ENCODE results near the gene SLC26A9. TPM values are rescaled to one million over a fixed set of nuclear protein-coding genes. Genes with fewer than 3 reads are reported as not detected.

SLC26A9 gene
- total and polyA plus RNA-seq, 2 donors, result 0.09 to 0.41 TPM

DNA sequence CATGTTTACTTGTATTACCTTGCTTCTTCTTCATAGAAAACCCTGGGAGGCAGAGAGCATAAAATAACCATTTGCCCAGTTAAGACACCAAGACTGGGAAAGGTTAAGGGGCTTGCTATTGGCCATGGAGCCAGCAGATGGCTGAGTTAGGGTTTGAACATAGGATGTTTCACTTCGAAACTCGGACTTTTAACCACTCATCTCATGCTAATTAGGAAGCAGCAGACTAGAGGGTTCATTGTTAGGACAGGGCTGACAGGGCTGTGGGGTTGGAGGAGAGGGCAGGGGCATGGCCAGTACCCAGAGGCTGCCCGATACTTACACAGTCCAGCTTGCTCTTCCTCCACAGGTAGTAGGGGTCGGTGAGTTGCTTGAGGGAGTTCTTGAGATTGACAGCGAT lies 17.0 kb downstream of the SLC26A9 start:
- 93% methylated on average over 5 of the region's 5 CpGs for WGBS
- no peak overlapping the region for H3K4me3 ChIP-seq (ENCODE audit: low read length in 2 of 2)
- no peak overlapping the region for H3K27ac ChIP-seq (ENCODE audit: low read depth in 1 of 2, low read length in 1 of 2)
- no peak for DNase-seq (ENCODE audit: low read depth in 6 of 9, low spot score in 9 of 9)
- H3K27me3 ChIP-seq (ENCODE audit: control insufficient read depth in 2 of 2, insufficient read depth in 1 of 2, low read length in 1 of 2), result no peaks in the 10 kb centered on the region
- H3K36me3 ChIP-seq (ENCODE audit: control insufficient read depth in 2 of 2, insufficient read depth in 2 of 2, low read length in 1 of 2), result no peaks in the 10 kb centered on the region
- H3K9me3 ChIP-seq (ENCODE audit: control insufficient read depth in 2 of 2, insufficient read depth in 1 of 2, low read length in 1 of 2), result no peaks in the 10 kb centered on the region
- no peaks in the 10 kb centered on the region for H3K4me1 ChIP-seq (ENCODE audit: control insufficient read depth in 2 of 2, insufficient read depth in 2 of 2, low read length in 2 of 2)

DNA sequence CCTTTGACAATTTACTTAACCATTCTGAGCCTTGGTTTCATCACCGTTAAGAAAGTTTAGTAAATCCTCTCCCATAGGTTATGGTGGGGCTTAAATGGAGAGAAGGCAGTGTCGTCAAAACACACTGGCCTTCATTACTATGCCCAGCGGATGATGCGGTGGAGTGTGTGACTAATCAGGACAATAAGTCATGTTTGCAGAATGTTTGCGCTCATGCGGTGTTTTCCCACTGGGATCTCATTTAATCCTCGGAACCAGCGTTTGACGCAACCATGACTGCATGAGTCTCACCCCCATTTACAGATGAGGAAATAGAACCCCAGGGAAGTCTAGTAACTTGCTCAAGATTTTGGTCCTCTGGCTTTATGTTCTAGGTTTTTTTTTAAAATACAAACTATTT lies 17.5 kb downstream of the SLC26A9 start:
- H3K36me3 ChIP-seq (ENCODE audit: control insufficient read depth in 2 of 2, insufficient read depth in 2 of 2, low read length in 1 of 2), result no peaks in the 10 kb centered on the region
- 98% methylated on average over 9 of the region's 9 CpGs for WGBS
- no peak for DNase-seq (ENCODE audit: low read depth in 6 of 9, low spot score in 9 of 9)
- no peaks in the 10 kb centered on the region for H3K9me3 ChIP-seq (ENCODE audit: control insufficient read depth in 2 of 2, insufficient read depth in 1 of 2, low read length in 1 of 2)
- no peaks in the 10 kb centered on the region for H3K27me3 ChIP-seq (ENCODE audit: control insufficient read depth in 2 of 2, insufficient read depth in 1 of 2, low read length in 1 of 2)
- no peak overlapping the region for H3K27ac ChIP-seq (ENCODE audit: low read depth in 1 of 2, low read length in 1 of 2)
- no peaks in the 10 kb centered on the region for H3K4me1 ChIP-seq (ENCODE audit: control insufficient read depth in 2 of 2, insufficient read depth in 2 of 2, low read length in 2 of 2)
- H3K4me3 ChIP-seq (ENCODE audit: low read length in 2 of 2), result no peak overlapping the region

DNA sequence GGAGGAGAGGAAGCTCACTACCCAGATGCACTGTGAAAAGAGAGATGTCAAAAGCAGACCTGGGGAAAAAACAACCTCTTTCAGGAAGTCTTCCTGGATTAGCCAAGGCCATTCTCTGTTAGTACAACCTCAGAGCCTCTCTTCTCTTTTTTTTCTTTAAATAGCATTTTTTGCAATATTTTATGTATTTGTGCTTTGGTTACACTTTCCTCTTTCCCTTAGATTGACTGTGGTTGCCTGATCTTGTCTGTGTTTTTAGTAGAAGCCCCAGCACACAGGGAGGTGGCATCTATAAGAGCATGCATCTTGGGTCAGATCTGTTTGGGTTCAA lies 18.8 kb downstream of the SLC26A9 start:
- no peak for DNase-seq (ENCODE audit: low read depth in 6 of 9, low spot score in 9 of 9)

DNA sequence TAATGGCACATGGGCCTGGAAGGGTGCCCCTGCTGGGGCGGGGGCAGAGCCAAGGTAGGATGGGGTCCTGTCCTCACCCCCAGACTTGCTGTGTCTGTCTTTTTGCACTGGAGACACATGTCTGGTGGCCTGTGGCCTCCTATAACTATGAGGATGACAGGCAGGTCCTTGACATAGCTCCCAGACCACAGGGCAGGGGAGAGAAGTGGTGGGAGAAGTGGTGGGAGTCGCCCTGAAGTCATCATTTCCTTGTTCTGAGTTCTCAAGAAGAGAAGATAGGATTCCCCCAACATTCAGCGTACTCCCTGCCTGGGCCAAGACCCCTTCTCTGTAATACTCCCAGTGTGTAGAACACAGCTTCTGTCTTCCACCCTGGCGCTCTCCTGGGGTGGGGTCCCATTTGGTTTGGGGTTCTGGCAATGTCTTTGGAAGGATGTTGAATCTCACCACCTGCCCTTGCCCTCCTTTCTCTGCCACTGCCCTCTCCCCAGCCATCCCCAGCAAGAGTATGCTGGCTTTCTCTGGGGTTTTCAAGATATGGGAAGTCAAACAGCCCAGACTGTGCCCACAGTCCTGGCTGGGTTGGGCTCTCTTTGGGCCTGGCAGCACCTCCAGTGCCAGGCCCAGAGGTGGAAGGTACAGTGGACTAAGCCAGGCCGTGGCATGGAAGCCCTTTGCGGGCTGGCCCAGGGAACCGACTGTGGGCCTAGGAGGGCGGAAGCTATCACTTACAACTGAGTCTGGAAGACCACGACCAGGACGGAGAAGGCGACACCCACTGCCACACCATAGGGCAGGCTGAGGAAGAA lies 19.4 kb downstream of the SLC26A9 start:
- DNase-seq (ENCODE audit: low read depth in 6 of 9, low spot score in 9 of 9), result no peak
- Histone ChIP-seq H3K9me3 (ENCODE audit: control insufficient read depth in 2 of 2, insufficient read depth in 1 of 2, low read length in 1 of 2) (no peaks in the 10 kb centered on the region), H3K4me1 (ENCODE audit: control insufficient read depth in 2 of 2, insufficient read depth in 2 of 2, low read length in 2 of 2) (no peaks in the 10 kb centered on the region), H3K27ac (ENCODE audit: low read depth in 1 of 2, low read length in 1 of 2) (no peak overlapping the region), H3K4me3 (ENCODE audit: low read length in 2 of 2) (no peak overlapping the region), H3K27me3 (ENCODE audit: control insufficient read depth in 2 of 2, insufficient read depth in 1 of 2, low read length in 1 of 2) (no peaks in the 10 kb centered on the region), H3K36me3 (ENCODE audit: control insufficient read depth in 2 of 2, insufficient read depth in 2 of 2, low read length in 1 of 2) (no peaks in the 10 kb centered on the region)
- 96% methylated on average over 11 of the region's 11 CpGs for WGBS

More for the DNA sequence above, 18.8 kb downstream of the SLC26A9 start:
- Histone ChIP-seq H3K9me3 (ENCODE audit: control insufficient read depth in 2 of 2, insufficient read depth in 1 of 2, low read length in 1 of 2) (no peaks in the 10 kb centered on the region), H3K4me3 (ENCODE audit: low read length in 2 of 2) (no peak overlapping the region), H3K4me1 (ENCODE audit: control insufficient read depth in 2 of 2, insufficient read depth in 2 of 2, low read length in 2 of 2) (no peaks in the 10 kb centered on the region), H3K36me3 (ENCODE audit: control insufficient read depth in 2 of 2, insufficient read depth in 2 of 2, low read length in 1 of 2) (no peaks in the 10 kb centered on the region), H3K27me3 (ENCODE audit: control insufficient read depth in 2 of 2, insufficient read depth in 1 of 2, low read length in 1 of 2) (no peaks in the 10 kb centered on the region), H3K27ac (ENCODE audit: low read depth in 1 of 2, low read length in 1 of 2) (no peak overlapping the region)

DNA sequence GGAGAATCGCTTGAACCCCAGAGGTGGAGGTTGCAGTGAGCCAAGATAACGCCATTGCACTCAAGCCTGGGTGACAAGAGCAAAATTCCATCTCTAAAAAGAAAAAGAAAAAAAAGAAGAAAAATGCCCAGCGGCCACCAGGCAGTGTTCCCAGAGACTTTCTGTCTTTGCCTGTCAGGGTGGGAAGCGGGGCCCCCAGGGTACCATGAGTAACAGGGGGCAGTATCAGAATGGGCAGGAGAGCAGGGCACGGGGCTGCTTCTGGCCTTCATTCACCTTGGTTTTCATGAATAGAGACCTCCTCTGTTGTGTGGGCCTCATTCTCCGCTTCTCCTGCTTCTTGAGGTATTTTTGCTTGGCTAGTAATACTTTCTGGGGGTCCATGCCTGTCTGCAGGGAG lies 20.4 kb downstream of the SLC26A9 start:
- Histone ChIP-seq H3K36me3 (ENCODE audit: control insufficient read depth in 2 of 2, insufficient read depth in 2 of 2, low read length in 1 of 2) (no peaks in the 10 kb centered on the region), H3K4me1 (ENCODE audit: control insufficient read depth in 2 of 2, insufficient read depth in 2 of 2, low read length in 2 of 2) (no peaks in the 10 kb centered on the region), H3K27ac (ENCODE audit: low read depth in 1 of 2, low read length in 1 of 2) (no peak overlapping the region), H3K27me3 (ENCODE audit: control insufficient read depth in 2 of 2, insufficient read depth in 1 of 2, low read length in 1 of 2) (no peaks in the 10 kb centered on the region), H3K9me3 (ENCODE audit: control insufficient read depth in 2 of 2, insufficient read depth in 1 of 2, low read length in 1 of 2) (no peaks in the 10 kb centered on the region), H3K4me3 (ENCODE audit: low read length in 2 of 2) (no peak overlapping the region)
- 98% methylated on average over 6 of the region's 6 CpGs for WGBS
- DNase-seq (ENCODE audit: low read depth in 6 of 9, low spot score in 9 of 9), result no peak

- DNase-seq (ENCODE audit: low read depth in 6 of 9, low spot score in 9 of 9), result no peak
- no peaks in the 10 kb centered on the region for H3K9me3 ChIP-seq (ENCODE audit: control insufficient read depth in 2 of 2, insufficient read depth in 1 of 2, low read length in 1 of 2)
- WGBS, result 94% methylated on average over 6 of the region's 6 CpGs
- no peak overlapping the region for H3K4me3 ChIP-seq (ENCODE audit: low read length in 2 of 2)
- no peaks in the 10 kb centered on the region for H3K4me1 ChIP-seq (ENCODE audit: control insufficient read depth in 2 of 2, insufficient read depth in 2 of 2, low read length in 2 of 2)
- no peaks in the 10 kb centered on the region for H3K36me3 ChIP-seq (ENCODE audit: control insufficient read depth in 2 of 2, insufficient read depth in 2 of 2, low read length in 1 of 2)
- no peak overlapping the region for H3K27ac ChIP-seq (ENCODE audit: low read depth in 1 of 2, low read length in 1 of 2)
- H3K27me3 ChIP-seq (ENCODE audit: control insufficient read depth in 2 of 2, insufficient read depth in 1 of 2, low read length in 1 of 2), result no peaks in the 10 kb centered on the region
Measured at GRCh38 chr1:205922314-205922713, 20.9 kb downstream of the SLC26A9 start.

DNA sequence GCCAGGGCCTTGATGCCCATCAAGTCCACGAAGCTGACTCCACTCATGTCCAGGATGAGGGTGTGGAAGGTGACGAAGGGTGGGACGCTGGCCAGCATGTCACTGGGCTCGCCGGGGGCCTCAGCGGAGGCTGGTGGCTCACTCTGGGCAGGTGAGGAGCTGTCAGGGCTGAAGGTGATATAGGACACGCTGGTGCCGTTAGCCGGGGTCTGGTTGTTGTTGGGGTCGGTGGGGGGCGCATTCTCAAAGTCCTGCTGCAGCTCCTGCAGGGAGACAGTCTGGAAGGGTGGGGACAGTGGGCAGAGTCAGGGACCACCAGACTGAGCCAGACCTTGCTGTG lies 21.7 kb downstream of the SLC26A9 start:
- no peaks in the 10 kb centered on the region for H3K36me3 ChIP-seq (ENCODE audit: control insufficient read depth in 2 of 2, insufficient read depth in 2 of 2, low read length in 1 of 2)
- H3K27me3 ChIP-seq (ENCODE audit: control insufficient read depth in 2 of 2, insufficient read depth in 1 of 2, low read length in 1 of 2), result no peaks in the 10 kb centered on the region
- WGBS, result 99% methylated on average over 11 of the region's 11 CpGs
- H3K4me3 ChIP-seq (ENCODE audit: low read length in 2 of 2), result no peak overlapping the region
- H3K9me3 ChIP-seq (ENCODE audit: control insufficient read depth in 2 of 2, insufficient read depth in 1 of 2, low read length in 1 of 2), result no peaks in the 10 kb centered on the region
- no peak overlapping the region for H3K27ac ChIP-seq (ENCODE audit: low read depth in 1 of 2, low read length in 1 of 2)
- H3K4me1 ChIP-seq (ENCODE audit: control insufficient read depth in 2 of 2, insufficient read depth in 2 of 2, low read length in 2 of 2), result no peaks in the 10 kb centered on the region
- DNase-seq (ENCODE audit: low read depth in 6 of 9, low spot score in 9 of 9), result no peak

DNA sequence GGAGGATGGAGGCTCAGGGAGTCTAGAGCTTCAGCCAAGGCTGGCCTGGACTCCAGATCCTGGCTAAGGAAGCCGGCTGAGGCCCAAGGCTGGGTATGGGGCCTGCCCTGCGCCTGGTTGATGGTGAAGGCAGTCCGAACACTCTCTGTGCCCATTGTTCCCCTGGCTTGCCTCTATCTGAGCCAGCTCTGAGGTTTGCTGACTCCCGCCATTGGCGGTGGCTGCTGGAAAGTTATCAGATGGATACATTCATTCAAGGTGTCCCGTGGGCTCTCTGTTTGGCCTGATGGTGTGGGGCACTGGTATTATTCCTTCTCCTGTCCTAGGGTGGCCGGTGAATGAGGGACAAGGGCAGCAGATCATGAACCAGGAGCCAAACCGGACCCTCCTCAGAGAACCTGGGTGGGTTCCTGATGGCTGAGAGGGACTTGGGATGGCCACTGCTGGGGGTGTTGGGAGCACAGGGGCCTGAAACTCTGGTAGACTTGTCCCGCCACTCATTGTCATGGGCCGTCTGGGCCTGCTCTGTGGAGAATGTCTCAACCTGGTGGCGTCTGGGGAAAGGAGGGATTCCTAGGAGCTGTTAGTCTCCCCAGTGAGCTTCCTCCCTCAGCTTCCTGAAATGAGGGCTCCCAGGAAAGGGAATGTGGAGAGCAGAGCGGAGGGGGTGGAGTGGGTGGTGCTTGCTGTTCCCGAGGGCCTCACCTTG lies 22.2 kb downstream of the SLC26A9 start:
- Histone ChIP-seq H3K4me3 (ENCODE audit: low read length in 2 of 2) (no peak overlapping the region), H3K9me3 (ENCODE audit: control insufficient read depth in 2 of 2, insufficient read depth in 1 of 2, low read length in 1 of 2) (no peaks in the 10 kb centered on the region), H3K36me3 (ENCODE audit: control insufficient read depth in 2 of 2, insufficient read depth in 2 of 2, low read length in 1 of 2) (no peaks in the 10 kb centered on the region), H3K27ac (ENCODE audit: low read depth in 1 of 2, low read length in 1 of 2) (no peak overlapping the region), H3K27me3 (ENCODE audit: control insufficient read depth in 2 of 2, insufficient read depth in 1 of 2, low read length in 1 of 2) (no peaks in the 10 kb centered on the region), H3K4me1 (ENCODE audit: control insufficient read depth in 2 of 2, insufficient read depth in 2 of 2, low read length in 2 of 2) (no peaks in the 10 kb centered on the region)
- no peak for DNase-seq (ENCODE audit: low read depth in 6 of 9, low spot score in 9 of 9)
- WGBS, result 90% methylated on average over 13 of the region's 13 CpGs

GRCh38 chr1:205920159-205920558 lies 23.1 kb downstream of the SLC26A9 start:
- DNase-seq (ENCODE audit: low read depth in 6 of 9, low spot score in 9 of 9), result no peak
- Histone ChIP-seq H3K36me3 (ENCODE audit: control insufficient read depth in 2 of 2, insufficient read depth in 2 of 2, low read length in 1 of 2) (no peaks in the 10 kb centered on the region), H3K4me1 (ENCODE audit: control insufficient read depth in 2 of 2, insufficient read depth in 2 of 2, low read length in 2 of 2) (no peaks in the 10 kb centered on the region), H3K27ac (ENCODE audit: low read depth in 1 of 2, low read length in 1 of 2) (no peak overlapping the region), H3K4me3 (ENCODE audit: low read length in 2 of 2) (no peak overlapping the region), H3K9me3 (ENCODE audit: control insufficient read depth in 2 of 2, insufficient read depth in 1 of 2, low read length in 1 of 2) (no peaks in the 10 kb centered on the region), H3K27me3 (ENCODE audit: control insufficient read depth in 2 of 2, insufficient read depth in 1 of 2, low read length in 1 of 2) (no peaks in the 10 kb centered on the region)
- WGBS, result 74% methylated on average over 7 of the region's 7 CpGs

All from thymus (tissue), 11 donors.